WTC11 (cell line): Measurements from ENCODE around the gene SLC5A2. TPM values are rescaled to one million over a fixed set of nuclear protein-coding genes. Genes with fewer than 3 reads are reported as not detected.
A peak's percentile ranks its signal among the peaks of the same experiment; 100 is the strongest.

ENCODE experiments used
- ATAC-seq: fragments of 200-7000 bp; cut with Tn5 transposase; 2 replicates; pipeline ENCODE4 v1.10.0; 2021; ENCODE audit warnings: mild to moderate bottlenecking, moderate library complexity
- CTCF ChIA-PET: fragments of 300-600 bp; sonication (Branson Sonifier 250); formaldehyde crosslinking; loops from one replicate; lab custom pipeline; 2021; ENCODE audit warnings: antibody characterized with exemption; lab: Charles Lee
- POLR2A ChIA-PET: fragments of 350-600 bp; sonication (Branson Sonifier 250); formaldehyde crosslinking; loops from one replicate; lab custom pipeline; 2021; ENCODE audit warnings: antibody characterized with exemption; lab: Charles Lee
- DNase-seq: peaks from one replicate; pipeline ENCODE4 v3.0.0; 2021; ENCODE audit warnings: low spot score
- H3K27ac Mint-ChIP-seq: 2 replicates; pipeline ENCODE4 v1.8.0; 2021; ENCODE audit warnings: mixed read lengths
- H3K27me3 Mint-ChIP-seq: 2 replicates; pipeline ENCODE4 v1.8.0; 2021; ENCODE audit warnings: low read depth, mild to moderate bottlenecking, moderate library complexity, mixed read lengths
- H3K36me3 Mint-ChIP-seq: 2 replicates; pipeline ENCODE4 v1.8.0; 2021; ENCODE audit warnings: mixed read lengths
- H3K4me1 Mint-ChIP-seq: 2 replicates; pipeline ENCODE4 v1.8.0; 2022; ENCODE audit warnings: mixed read lengths
- H3K4me3 Mint-ChIP-seq: 2 replicates; pipeline ENCODE4 v1.8.0; 2021; ENCODE audit warnings: mild to moderate bottlenecking, moderate library complexity, mixed read lengths
- H3K9me3 Mint-ChIP-seq: 2 replicates; pipeline ENCODE4 v1.8.0; 2021; ENCODE audit warnings: mixed read lengths
- CDX4 ChIP-seq: fragments of 250-450 bp; sonication (Bioruptor Pico); IDR thresholded peaks from 2 replicates; pipeline ENCODE4 v1.9.0; 2021; ENCODE audit warnings: moderate library complexity, mild to moderate bottlenecking, inconsistent platforms, borderline replicate concordance
- CREB1 ChIP-seq: sonication (generic); formaldehyde crosslinking; IDR thresholded peaks from 2 replicates; pipeline ENCODE4 v1.8.0; 2023; ENCODE audit warnings: mild to moderate bottlenecking, missing genetic modification reagents
- ELF4 ChIP-seq: sonication (generic); formaldehyde crosslinking; IDR thresholded peaks from 2 replicates; pipeline ENCODE4 v1.8.1; 2022; ENCODE audit warnings: low read depth, mild to moderate bottlenecking, moderate library complexity, missing genetic modification reagents
- EMX1 ChIP-seq: fragments of 250-450 bp; sonication (Bioruptor Pico); IDR thresholded peaks from 2 replicates; pipeline ENCODE4 v1.8.0; 2021; ENCODE audit warnings: mild to moderate bottlenecking
- FOXK1 ChIP-seq: sonication (generic); formaldehyde crosslinking; IDR thresholded peaks from 2 replicates; pipeline ENCODE4 v1.8.0; 2022; ENCODE audit warnings: mild to moderate bottlenecking, moderate library complexity, missing genetic modification reagents
- FOXP4 ChIP-seq: sonication (generic); formaldehyde crosslinking; IDR thresholded peaks from 2 replicates; pipeline ENCODE4 v1.8.0; 2022; ENCODE audit warnings: mild to moderate bottlenecking, missing genetic modification reagents
- GRHL2 ChIP-seq: fragments of 250-450 bp; sonication (Bioruptor Pico); IDR thresholded peaks from 2 replicates; pipeline ENCODE4 v1.8.0; 2022; ENCODE audit warnings: mild to moderate bottlenecking, moderate library complexity; ENCODE audit not compliant: insufficient replicate concordance, severe bottlenecking
- IRF2 ChIP-seq: sonication (generic); formaldehyde crosslinking; IDR thresholded peaks from 2 replicates; pipeline ENCODE4 v1.8.0; 2022; ENCODE audit warnings: low read depth, missing genetic modification reagents, borderline replicate concordance
- SOX15 ChIP-seq: fragments of 250-450 bp; sonication (Bioruptor Pico); IDR thresholded peaks from 2 replicates; pipeline ENCODE4 v1.9.0; 2021; ENCODE audit warnings: mild to moderate bottlenecking
- SP1 ChIP-seq: sonication (generic); formaldehyde crosslinking; conservative IDR thresholded peaks from 2 replicates; pipeline ENCODE4 v1.8.1; 2022; ENCODE audit warnings: missing genetic modification reagents
- TEAD1 ChIP-seq: sonication (generic); formaldehyde crosslinking; IDR thresholded peaks from 2 replicates; pipeline ENCODE4 v1.8.0; 2022; ENCODE audit warnings: mild to moderate bottlenecking, missing genetic modification reagents
- TP53 ChIP-seq: sonication (generic); formaldehyde crosslinking; IDR thresholded peaks from 2 replicates; pipeline ENCODE4 v1.8.1; 2023; ENCODE audit warnings: mild to moderate bottlenecking, missing genetic modification reagents
- USF2 ChIP-seq: sonication (generic); formaldehyde crosslinking; IDR thresholded peaks from 2 replicates; pipeline ENCODE4 v1.8.1; 2023; ENCODE audit warnings: mild to moderate bottlenecking, missing genetic modification reagents, moderate library complexity
- ZBTB21 ChIP-seq: sonication (generic); formaldehyde crosslinking; IDR thresholded peaks from 2 replicates; pipeline ENCODE4 v1.8.1; 2023; ENCODE audit warnings: mild to moderate bottlenecking, missing genetic modification reagents, borderline replicate concordance
- ZNF121 ChIP-seq: sonication (generic); formaldehyde crosslinking; IDR thresholded peaks from 2 replicates; pipeline ENCODE4 v1.8.0; 2023; ENCODE audit warnings: missing genetic modification reagents
- ZNF281 ChIP-seq: sonication (generic); formaldehyde crosslinking; IDR thresholded peaks from 2 replicates; pipeline ENCODE4 v1.8.0; 2023; ENCODE audit warnings: mild to moderate bottlenecking, missing genetic modification reagents
- ZNF532 ChIP-seq: fragments of 250-450 bp; sonication (Bioruptor Pico); IDR thresholded peaks from 2 replicates; pipeline ENCODE4 v1.9.0; 2021; ENCODE audit warnings: mild to moderate bottlenecking, borderline replicate concordance
- ZNF671 ChIP-seq: fragments of 250-450 bp; sonication (Bioruptor Pico); IDR thresholded peaks from 2 replicates; pipeline ENCODE4 v1.8.0; 2021; ENCODE audit warnings: mild to moderate bottlenecking
- total RNA-seq: library from RNA; stranded (reverse); gene quantifications from 3 replicates; pipeline ENCODE4 v1.2.3, GENCODE V29; 2021

The SLC5A2 gene
- total RNA-seq, 1 experiment from 2014 or later, result 0.83 TPM

- TF ChIP-seq ZNF281 (CRISPR knock-in tag) (no peak), IRF2 (CRISPR knock-in tag) (no peak)
- TF ChIP-seq, all 79 proteins: peak for 0
Observed at GRCh38 chr16:31485571-31485970, 2.6 kb downstream of the SLC5A2 start (continued).

- ATAC-seq (no peak), DNase-seq (no peak)
- Mint-ChIP-seq H3K4me3 (peak overlapping the region; percentile 24; the same call in 1 of the 2 replicates), H3K9me3 (no peaks in the 10 kb centered on the region), H3K27ac (no peak overlapping the region), H3K4me1 (peaks cover 8% of the 10 kb centered on the region), H3K27me3 (peaks cover 89% of the 10 kb centered on the region), H3K36me3 (peaks cover 4% of the 10 kb centered on the region; the same call in 1 of the 2 replicates)
- POLR2A ChIA-PET, result interaction anchor here (1.0 to 1.3 kb wide), 2 partner anchors 8 to 10 kb away, joined by 3 to 4 read pairs; no protein-coding TSS in a partner anchor
- CTCF ChIA-PET, result interaction anchor here (1.0 to 2.9 kb wide), 5 partner anchors 9 to 228 kb away, joined by 3 to 26 read pairs (median 5); no protein-coding TSS in a partner anchor
- no peak for TF ChIP-seq ZNF532 (CRISPR knock-in tag)
- TF ChIP-seq SOX15 (CRISPR knock-in tag), result no peak
- no peak for TF ChIP-seq ZNF121 (CRISPR knock-in tag)
- TF ChIP-seq CREB1, result no peak
- TF ChIP-seq ZBTB21 (CRISPR knock-in tag), result no peak
- TF ChIP-seq CDX4 (CRISPR knock-in tag), result no peak
- no peak for TF ChIP-seq ZNF281 (CRISPR knock-in tag)
- TF ChIP-seq SP1, result no peak
Observed at GRCh38 chr16:31486045-31486444, 3.1 kb downstream of the SLC5A2 start.

GRCh38 chr16:31487071-31487719 is 4.3 kb downstream of the SLC5A2 start:
- no peaks in the 10 kb centered on the region for H3K9me3 Mint-ChIP-seq
- peaks cover 80% of the 10 kb centered on the region for H3K27me3 Mint-ChIP-seq
- H3K4me3 Mint-ChIP-seq, result peak overlapping the region; percentile 78
- H3K27ac Mint-ChIP-seq, result no peak overlapping the region
- ChIA-PET CTCF (interaction anchor here (1.0 to 3.1 kb wide), 9 partner anchors 10 to 227 kb away, joined by 3 to 26 read pairs (median 6); partner anchors contain the start of gene ARMC5), POLR2A (interaction anchor here (1.0 to 1.8 kb wide), 5 partner anchors 9 to 227 kb away, joined by 3 to 8 read pairs (median 4); no protein-coding TSS in a partner anchor)
- peaks cover 8% of the 10 kb centered on the region for H3K4me1 Mint-ChIP-seq
- peak; percentile 3 for ATAC-seq
- no peak for DNase-seq
- H3K36me3 Mint-ChIP-seq, result peaks cover 4% of the 10 kb centered on the region; the same call in 1 of the 2 replicates
- TF ChIP-seq USF2, result 0 out of 2 replicates have a peak, but pooled peaks have one; percentile 18
- TF ChIP-seq ZNF671, result no peak
- TF ChIP-seq FOXK1 (CRISPR knock-in tag), result no peak
- no peak for TF ChIP-seq GRHL2 (CRISPR knock-in tag)
- 0 out of 2 replicates have a peak, but pooled peaks have one; percentile 29 for TF ChIP-seq FOXP4 (CRISPR knock-in tag)
- TF ChIP-seq SOX15 (CRISPR knock-in tag), result no peak
- TF ChIP-seq TEAD1, result no peak
- TF ChIP-seq ELF4, result no peak
- 0 out of 2 replicates have a peak, but pooled peaks have one; percentile 70 for TF ChIP-seq TP53 (CRISPR knock-in tag)
- no peak for TF ChIP-seq EMX1 (CRISPR knock-in tag)
